Stimulated activated CD8-positive, alpha-beta memory T cell treated with anti-CD3 and anti-CD28 coated beads, Interleukin-7, amount 100 ng/mL, for 24 hours (primary cell): ENCODE data around the gene SAMD4A.

Experiments
- DNase-seq: peaks from one replicate; pipeline ENCODE4 v3.0.0-alpha.2; 2020; ENCODE audit warnings: low read depth

Gene SAMD4A

GRCh38 chr14:54763761-54764160 is 196.8 kb downstream of the SAMD4A start:
- no peak for DNase-seq

DNA sequence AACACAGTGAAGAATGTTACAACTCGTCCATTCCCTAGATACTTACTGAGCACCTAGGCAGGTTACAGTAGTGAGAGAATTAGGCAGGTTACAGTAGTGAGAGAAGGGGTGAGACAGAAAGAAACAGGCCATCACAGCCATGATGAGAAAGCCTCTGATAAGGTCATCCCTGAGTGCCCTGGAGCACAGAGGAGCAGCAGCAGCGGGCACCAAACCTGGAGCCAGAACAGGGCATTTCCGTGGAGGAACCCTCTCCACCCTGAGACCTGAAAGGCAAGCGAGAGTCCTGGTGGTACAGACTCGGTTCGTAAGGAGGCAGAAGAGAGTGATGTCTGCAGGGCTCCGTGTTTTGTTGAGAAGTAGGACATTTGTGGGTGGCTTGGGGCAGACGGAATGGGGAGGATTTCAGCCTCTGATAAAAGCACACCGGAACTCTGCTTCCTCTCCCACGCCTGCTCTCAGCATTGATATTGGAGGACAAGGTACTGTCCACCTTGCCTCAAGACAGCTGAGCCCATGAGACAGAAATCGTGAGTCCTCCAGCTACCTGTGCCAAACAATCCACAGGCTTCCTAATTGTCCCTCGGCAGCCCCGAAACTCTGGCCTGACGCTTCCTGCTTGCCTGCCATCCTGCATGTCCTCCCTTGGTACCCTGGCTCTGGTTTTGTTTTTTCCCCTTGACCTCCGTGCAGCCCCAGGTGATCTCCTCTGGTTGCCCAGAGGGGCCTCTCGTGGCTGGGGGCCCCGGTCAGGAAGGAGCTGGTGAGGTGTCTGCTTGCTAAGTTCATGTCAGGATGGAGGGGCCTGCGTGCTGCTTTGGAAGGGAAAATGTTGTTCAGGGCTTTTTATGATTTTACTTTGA is 199.6 kb downstream of the SAMD4A start:
- no peak for DNase-seq

DNA sequence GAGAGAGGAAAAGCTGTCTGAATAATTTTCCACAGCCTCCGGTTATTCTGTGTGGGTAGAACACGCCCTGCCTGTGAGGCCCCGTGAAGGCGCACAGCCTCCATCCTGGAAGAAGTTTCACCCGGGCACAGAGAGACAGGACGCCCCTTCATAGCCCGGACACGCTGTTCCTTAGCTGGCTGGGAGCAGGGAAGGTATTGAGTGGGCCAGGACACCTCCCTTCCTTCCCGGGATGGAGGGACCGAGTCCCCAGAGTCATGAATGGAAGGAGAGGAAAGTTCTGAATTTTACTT is 200.2 kb downstream of the SAMD4A start:
- DNase-seq = no peak

GRCh38 chr14:54767450-54767849 is 200.5 kb downstream of the SAMD4A start:
- no peak for DNase-seq

DNA sequence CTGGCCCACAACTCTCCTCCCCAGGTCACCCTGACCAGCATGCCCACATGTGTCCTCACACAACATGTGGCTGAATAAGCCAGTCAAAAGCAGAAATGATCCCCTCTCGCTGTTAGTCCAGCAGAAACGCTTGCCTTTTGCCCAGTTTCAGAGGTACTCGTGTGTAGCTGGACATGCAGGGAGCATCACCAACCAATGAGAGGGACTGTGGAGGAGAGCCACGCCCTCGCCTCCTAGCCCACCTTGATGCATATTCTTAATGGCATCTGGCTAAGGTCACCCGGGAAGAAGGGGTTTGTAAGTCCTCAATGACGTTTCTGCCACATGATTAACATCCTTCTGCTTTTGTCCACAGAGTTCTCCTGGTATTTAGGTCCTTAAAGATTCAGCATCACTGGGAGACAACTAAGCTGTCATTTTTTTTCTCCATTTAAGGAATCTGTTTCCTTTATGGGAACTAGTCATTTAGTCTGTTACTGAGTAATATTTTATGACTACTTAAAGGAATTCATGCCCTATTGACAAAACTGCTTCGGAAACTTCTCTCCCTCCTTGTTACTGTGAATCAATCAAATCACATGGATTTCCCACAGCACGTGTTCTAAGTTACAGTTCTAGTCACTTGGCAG is 201.7 kb downstream of the SAMD4A start:
- no peak for DNase-seq

DNA sequence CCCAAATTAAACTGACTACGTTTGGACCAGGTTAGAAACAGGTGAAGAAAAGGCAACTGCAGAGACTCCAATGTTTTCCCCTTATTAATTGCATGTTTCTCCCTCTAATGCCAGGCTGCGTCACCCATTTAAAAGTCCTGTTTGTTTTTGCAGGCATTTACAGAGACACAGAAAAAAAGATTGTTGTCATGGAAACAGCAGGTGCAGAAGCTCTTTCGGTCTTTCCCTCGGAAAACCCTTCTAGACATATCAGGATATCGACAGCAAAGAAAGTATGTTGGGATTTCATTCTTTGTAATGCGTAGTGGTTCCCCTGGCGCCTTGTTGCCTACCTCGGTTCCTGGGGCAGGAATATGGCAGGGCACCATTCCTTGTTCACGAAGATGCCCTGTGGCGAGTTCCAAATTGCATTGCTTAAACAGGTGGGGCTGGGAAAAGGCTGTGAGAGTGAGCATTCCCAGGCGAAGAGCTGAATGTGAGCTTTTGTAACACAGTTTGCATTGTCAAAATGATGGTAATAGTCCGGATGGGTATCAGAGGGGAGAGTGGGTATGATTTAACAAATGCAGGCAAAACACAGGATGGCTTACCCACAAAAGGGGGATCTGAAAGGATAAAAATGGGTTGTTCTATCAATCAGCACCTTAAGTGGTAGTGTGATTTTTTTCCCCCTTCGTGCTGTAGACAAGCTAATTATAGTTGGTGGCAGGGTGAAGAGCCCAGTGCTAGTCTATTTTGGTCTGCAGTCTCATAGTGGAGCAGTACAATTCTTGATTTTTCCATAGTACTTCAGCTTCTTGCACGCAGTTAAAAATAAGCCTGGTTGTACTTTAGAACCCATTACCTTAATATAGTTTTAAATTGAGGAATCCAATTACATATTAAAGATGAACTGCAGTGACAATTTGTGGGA is 203.3 kb downstream of the SAMD4A start:
- DNase-seq = no peak

- no peak for DNase-seq
Measured at GRCh38 chr14:54771411-54772027, 204.6 kb downstream of the SAMD4A start.

- DNase-seq = no peak
Measured at GRCh38 chr14:54772451-54772881, 205.5 kb downstream of the SAMD4A start.

GRCh38 chr14:54773171-54774006 is 206.5 kb downstream of the SAMD4A start:
- DNase-seq = peak; percentile 53

DNA sequence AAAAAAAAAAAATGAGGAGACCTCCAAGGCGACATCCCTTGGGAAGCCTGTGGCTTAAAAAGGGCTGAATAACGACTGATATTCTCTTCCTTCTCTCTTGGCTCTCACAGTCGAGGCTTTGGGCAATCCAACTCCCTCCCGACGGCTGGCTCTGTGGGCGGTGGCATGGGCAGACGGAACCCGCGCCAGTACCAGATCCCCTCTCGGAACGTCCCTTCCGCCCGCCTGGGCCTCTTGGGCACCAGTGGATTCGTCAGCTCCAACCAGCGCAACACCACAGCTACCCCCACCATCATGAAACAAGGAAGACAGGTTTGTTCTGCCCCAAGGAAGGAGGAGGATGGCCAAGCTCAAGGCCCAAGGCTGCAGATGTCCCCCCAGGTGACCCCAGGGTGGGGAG is 207.9 kb downstream of the SAMD4A start:
- no peak for DNase-seq

GRCh38 chr14:54775486-54776140 is 208.7 kb downstream of the SAMD4A start:
- DNase-seq = no peak

GRCh38 chr14:54776361-54777001 is 209.6 kb downstream of the SAMD4A start:
- peak; percentile 53 for DNase-seq

- DNase-seq = no peak
Measured at GRCh38 chr14:54777395-54777794, 210.5 kb downstream of the SAMD4A start.

DNA sequence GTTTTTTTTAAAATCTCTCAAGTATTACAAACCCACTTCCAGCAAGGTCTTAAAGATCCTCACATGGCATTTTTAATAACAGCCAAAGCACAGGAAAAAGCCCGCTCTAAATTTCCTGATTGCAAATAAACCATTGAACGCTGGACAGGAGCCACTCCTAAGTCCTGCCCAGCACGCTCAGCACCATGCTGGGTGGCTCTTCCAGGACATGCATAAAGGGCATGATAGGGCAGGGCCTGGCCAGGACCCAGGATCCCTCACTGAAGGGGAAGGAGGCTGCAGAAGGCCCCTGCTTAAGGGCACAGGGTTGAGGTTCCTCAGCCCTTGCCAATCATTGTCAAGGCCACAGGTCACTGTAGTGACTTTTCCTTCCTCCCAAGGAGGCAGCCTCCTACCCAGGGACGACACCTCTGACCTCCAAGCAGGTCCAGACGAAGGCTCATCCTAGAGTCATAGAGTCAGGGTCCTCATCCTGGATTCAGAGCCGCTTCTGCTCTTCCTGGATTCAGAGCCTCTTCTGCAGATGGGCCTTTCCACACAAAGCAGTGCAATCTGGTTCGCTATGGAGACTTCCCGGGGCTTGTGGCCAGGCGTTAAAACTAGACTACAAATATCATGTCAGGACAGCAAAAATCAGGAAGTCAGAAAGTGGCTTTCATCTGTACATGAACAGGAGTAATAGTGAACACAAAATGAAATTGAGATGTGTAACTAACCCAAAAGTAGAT is 211.9 kb downstream of the SAMD4A start:
- DNase-seq = no peak

GRCh38 chr14:54781080-54781479 is 214.2 kb downstream of the SAMD4A start:
- DNase-seq = no peak

- DNase-seq = no peak
Measured at GRCh38 chr14:54781961-54782750, 215.2 kb downstream of the SAMD4A start.

GRCh38 chr14:54782751-54783659 is 216.1 kb downstream of the SAMD4A start:
- no peak for DNase-seq

- DNase-seq = no peak
Measured at GRCh38 chr14:54783660-54784015, 216.7 kb downstream of the SAMD4A start.
